Measurements from ENCODE around the gene SCD. TPM values are rescaled to one million over a fixed set of nuclear protein-coding genes. Genes with fewer than 3 reads are reported as not detected.
A peak's percentile ranks its signal among the peaks of the same experiment; 100 is the strongest.

The SCD gene
- total and polyA plus RNA-seq, 10 of the 15 experiments (the other 5 are each of a cell fraction or from before 2014, with no cell fraction given): 68.7 to 279 (median 99.5) TPM

GRCh38 chr10:100373298-100374199 is 26.5 kb downstream of the SCD start (continued):
- no peak for TF ChIP-seq SMC3 (IDR thresholded peaks at IDR 0.05; ENCODE audit: borderline replicate concordance, low read length)
- 0 out of 2 replicates have a peak, but pooled peaks have one; percentile 39 for TF ChIP-seq CREM (IDR thresholded peaks at IDR 0.05; ENCODE audit: low read depth)
- no peak for TF ChIP-seq PML (IDR thresholded peaks at IDR 0.05; ENCODE audit: low read length)
- no peak for TF ChIP-seq RCOR1 (conservative IDR thresholded peaks at IDR 0.05; ENCODE audit: low read depth, low read length)
- TF ChIP-seq, protein P1, sequence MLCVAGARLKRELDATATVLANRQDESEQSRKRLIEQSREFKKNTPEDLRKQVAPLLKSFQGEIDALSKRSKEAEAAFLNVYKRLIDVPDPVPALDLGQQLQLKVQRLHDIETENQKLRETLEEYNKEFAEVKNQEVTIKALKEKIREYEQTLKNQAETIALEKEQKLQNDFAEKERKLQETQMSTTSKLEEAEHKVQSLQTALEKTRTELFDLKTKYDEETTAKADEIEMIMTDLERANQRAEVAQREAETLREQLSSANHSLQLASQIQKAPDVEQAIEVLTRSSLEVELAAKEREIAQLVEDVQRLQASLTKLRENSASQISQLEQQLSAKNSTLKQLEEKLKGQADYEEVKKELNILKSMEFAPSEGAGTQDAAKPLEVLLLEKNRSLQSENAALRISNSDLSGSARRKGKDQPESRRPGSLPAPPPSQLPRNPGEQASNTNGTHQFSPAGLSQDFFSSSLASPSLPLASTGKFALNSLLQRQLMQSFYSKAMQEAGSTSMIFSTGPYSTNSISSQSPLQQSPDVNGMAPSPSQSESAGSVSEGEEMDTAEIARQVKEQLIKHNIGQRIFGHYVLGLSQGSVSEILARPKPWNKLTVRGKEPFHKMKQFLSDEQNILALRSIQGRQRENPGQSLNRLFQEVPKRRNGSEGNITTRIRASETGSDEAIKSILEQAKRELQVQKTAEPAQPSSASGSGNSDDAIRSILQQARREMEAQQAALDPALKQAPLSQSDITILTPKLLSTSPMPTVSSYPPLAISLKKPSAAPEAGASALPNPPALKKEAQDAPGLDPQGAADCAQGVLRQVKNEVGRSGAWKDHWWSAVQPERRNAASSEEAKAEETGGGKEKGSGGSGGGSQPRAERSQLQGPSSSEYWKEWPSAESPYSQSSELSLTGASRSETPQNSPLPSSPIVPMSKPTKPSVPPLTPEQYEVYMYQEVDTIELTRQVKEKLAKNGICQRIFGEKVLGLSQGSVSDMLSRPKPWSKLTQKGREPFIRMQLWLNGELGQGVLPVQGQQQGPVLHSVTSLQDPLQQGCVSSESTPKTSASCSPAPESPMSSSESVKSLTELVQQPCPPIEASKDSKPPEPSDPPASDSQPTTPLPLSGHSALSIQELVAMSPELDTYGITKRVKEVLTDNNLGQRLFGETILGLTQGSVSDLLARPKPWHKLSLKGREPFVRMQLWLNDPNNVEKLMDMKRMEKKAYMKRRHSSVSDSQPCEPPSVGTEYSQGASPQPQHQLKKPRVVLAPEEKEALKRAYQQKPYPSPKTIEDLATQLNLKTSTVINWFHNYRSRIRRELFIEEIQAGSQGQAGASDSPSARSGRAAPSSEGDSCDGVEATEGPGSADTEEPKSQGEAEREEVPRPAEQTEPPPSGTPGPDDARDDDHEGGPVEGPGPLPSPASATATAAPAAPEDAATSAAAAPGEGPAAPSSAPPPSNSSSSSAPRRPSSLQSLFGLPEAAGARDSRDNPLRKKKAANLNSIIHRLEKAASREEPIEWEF (IDR thresholded peaks at IDR 0.05; ENCODE audit: insufficient replicate concordance, low read depth, low read length): no peak
- no peak for TF ChIP-seq HDAC6 (IDR thresholded peaks at IDR 0.05; ENCODE audit: unreplicated experiment)
- TF ChIP-seq MYB (IDR thresholded peaks at IDR 0.05; ENCODE audit: borderline replicate concordance, low read depth, low read length): no peak
- TF ChIP-seq TBL1XR1 (IDR thresholded peaks at IDR 0.05; ENCODE audit: low read depth, low read length): peak; percentile 87
- no peak for TF ChIP-seq SMAD5 (IDR thresholded peaks at IDR 0.05; ENCODE audit: low read depth)
- TF ChIP-seq, protein P2, sequence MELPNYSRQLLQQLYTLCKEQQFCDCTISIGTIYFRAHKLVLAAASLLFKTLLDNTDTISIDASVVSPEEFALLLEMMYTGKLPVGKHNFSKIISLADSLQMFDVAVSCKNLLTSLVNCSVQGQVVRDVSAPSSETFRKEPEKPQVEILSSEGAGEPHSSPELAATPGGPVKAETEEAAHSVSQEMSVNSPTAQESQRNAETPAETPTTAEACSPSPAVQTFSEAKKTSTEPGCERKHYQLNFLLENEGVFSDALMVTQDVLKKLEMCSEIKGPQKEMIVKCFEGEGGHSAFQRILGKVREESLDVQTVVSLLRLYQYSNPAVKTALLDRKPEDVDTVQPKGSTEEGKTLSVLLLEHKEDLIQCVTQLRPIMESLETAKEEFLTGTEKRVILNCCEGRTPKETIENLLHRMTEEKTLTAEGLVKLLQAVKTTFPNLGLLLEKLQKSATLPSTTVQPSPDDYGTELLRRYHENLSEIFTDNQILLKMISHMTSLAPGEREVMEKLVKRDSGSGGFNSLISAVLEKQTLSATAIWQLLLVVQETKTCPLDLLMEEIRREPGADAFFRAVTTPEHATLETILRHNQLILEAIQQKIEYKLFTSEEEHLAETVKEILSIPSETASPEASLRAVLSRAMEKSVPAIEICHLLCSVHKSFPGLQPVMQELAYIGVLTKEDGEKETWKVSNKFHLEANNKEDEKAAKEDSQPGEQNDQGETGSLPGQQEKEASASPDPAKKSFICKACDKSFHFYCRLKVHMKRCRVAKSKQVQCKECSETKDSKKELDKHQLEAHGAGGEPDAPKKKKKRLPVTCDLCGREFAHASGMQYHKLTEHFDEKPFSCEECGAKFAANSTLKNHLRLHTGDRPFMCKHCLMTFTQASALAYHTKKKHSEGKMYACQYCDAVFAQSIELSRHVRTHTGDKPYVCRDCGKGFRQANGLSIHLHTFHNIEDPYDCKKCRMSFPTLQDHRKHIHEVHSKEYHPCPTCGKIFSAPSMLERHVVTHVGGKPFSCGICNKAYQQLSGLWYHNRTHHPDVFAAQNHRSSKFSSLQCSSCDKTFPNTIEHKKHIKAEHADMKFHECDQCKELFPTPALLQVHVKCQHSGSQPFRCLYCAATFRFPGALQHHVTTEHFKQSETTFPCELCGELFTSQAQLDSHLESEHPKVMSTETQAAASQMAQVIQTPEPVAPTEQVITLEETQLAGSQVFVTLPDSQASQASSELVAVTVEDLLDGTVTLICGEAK (IDR thresholded peaks at IDR 0.05; ENCODE audit: borderline replicate concordance): no peak; the same call in 1 of the 2 replicates
- TF ChIP-seq NR2C2 (IDR thresholded peaks at IDR 0.05; ENCODE audit: borderline replicate concordance, control insufficient read depth, insufficient read length, low read depth): no peak
- no peak for TF ChIP-seq JUNB (IDR thresholded peaks at IDR 0.05)
- peak; percentile 43; the same call in 1 of the 2 replicates for TF ChIP-seq POLR2AphosphoS5 (IDR thresholded peaks at IDR 0.05; ENCODE audit: low read length)
- no peak for TF ChIP-seq HDGF (IDR thresholded peaks at IDR 0.05)
- TF ChIP-seq, protein P3, sequence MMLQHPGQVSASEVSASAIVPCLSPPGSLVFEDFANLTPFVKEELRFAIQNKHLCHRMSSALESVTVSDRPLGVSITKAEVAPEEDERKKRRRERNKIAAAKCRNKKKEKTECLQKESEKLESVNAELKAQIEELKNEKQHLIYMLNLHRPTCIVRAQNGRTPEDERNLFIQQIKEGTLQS (IDR thresholded peaks at IDR 0.05; ENCODE audit: borderline replicate concordance, extremely low read depth, low read depth, low read length): peak; percentile 35; the same call in 1 of the 2 replicates
- TF ChIP-seq, protein P4, sequence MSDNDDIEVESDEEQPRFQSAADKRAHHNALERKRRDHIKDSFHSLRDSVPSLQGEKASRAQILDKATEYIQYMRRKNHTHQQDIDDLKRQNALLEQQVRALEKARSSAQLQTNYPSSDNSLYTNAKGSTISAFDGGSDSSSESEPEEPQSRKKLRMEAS (IDR thresholded peaks at IDR 0.05; ENCODE audit: low read depth, low read length): no peak
- peak; percentile 86 for TF ChIP-seq NFYB (IDR thresholded peaks at IDR 0.05; ENCODE audit: insufficient read depth, low read depth, low read length)
- TF ChIP-seq KLF5 (IDR thresholded peaks at IDR 0.05; ENCODE audit: partially characterized antibody): no peak
- TF ChIP-seq CBX3 (IDR thresholded peaks at IDR 0.05; ENCODE audit: borderline replicate concordance, low read depth): no peak
- no peak for TF ChIP-seq SUZ12 (IDR thresholded peaks at IDR 0.05; ENCODE audit: unreplicated experiment)

Measured in GM12878 (cell line).